ENCODE results near the gene CACNA2D3. TPM values are rescaled to one million over a fixed set of nuclear protein-coding genes. Genes with fewer than 3 reads are reported as not detected.

Gene CACNA2D3
- total RNA-seq, 2 donors from 2014 or later, result 0.97 TPM; not detected in 1

DNA sequence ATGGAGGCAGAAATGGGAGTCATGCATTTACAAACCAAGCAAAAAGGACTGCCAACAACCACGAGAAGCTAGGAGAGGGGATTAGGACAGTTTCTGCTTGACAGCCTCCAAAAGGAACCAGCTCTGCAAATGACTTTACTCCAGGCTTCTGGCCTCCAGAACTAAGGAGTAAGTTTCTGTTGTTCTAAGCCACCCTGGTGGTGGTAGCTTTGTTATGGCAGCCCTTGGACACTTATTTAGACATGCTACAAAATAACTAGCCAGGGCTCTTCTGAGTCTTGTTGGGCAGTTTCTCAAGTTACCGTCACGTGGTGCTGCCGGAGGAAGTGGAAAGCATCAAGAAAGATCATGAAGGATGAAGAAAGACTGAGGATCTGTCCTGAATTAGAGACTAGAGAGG, 419.0 kb downstream of the CACNA2D3 start:
- H3K36me3 Mint-ChIP-seq (ENCODE audit: low read depth), result no peaks in the 10 kb centered on the region
- Histone ChIP-seq H3K27me3 (ENCODE audit: control insufficient read depth, insufficient read depth, low read length, poor library complexity, severe bottlenecking) (no peaks in the 10 kb centered on the region), H3K9ac (ENCODE audit: extremely low read depth, low read length, poor library complexity, severe bottlenecking) (no peak overlapping the region), H3K4me3 (ENCODE audit: low read length) (no peak overlapping the region), H3K4me1 (ENCODE audit: control insufficient read depth, insufficient read depth, low read length) (no peaks in the 10 kb centered on the region), H3K36me3 (ENCODE audit: control insufficient read depth, insufficient read depth, low read length) (no peaks in the 10 kb centered on the region), H3K27ac (ENCODE audit: low read depth, low read length) (no peak overlapping the region), H3K9me3 (ENCODE audit: control insufficient read depth, low read length) (no peaks in the 10 kb centered on the region)
- H3K27me3 Mint-ChIP-seq (ENCODE audit: insufficient read depth), result peaks cover 3% of the 10 kb centered on the region
- H3K4me3 Mint-ChIP-seq, result no peak overlapping the region
- peaks cover 2% of the 10 kb centered on the region for H3K4me1 Mint-ChIP-seq
- DNase-seq, result no peak
- 97 to 98% methylated on average over 4 of the region's 4 CpGs for WGBS, 2 experiments (ENCODE audit: insufficient coverage in 1 of 2, insufficient read length in 1 of 2)
- TF ChIP-seq, protein P1, sequence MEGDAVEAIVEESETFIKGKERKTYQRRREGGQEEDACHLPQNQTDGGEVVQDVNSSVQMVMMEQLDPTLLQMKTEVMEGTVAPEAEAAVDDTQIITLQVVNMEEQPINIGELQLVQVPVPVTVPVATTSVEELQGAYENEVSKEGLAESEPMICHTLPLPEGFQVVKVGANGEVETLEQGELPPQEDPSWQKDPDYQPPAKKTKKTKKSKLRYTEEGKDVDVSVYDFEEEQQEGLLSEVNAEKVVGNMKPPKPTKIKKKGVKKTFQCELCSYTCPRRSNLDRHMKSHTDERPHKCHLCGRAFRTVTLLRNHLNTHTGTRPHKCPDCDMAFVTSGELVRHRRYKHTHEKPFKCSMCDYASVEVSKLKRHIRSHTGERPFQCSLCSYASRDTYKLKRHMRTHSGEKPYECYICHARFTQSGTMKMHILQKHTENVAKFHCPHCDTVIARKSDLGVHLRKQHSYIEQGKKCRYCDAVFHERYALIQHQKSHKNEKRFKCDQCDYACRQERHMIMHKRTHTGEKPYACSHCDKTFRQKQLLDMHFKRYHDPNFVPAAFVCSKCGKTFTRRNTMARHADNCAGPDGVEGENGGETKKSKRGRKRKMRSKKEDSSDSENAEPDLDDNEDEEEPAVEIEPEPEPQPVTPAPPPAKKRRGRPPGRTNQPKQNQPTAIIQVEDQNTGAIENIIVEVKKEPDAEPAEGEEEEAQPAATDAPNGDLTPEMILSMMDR (conservative IDR thresholded peaks at IDR 0.05), result no peak
- no peaks in the 10 kb centered on the region for H3K9me3 Mint-ChIP-seq
- H3K27ac Mint-ChIP-seq, result no peak overlapping the region

DNA sequence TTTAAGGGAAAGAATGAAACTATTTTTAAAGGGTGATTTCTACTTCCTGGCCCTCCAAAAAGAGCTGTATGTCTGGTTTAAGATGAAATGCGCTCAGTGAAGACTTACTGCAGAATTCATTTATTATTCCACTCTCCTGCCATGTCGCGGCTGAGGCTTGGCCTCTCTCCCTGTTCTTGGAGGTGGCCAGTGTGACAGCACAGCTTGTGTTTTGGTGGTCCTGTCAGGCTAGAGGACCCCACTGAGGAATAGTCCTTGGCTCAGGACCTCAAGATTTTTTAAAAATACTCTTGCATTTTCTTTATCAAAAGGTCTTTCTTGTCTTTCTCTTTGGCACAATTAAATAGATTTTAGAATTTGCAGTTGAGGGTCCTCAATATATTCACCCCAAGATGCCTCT, 421.1 kb downstream of the CACNA2D3 start:
- Mint-ChIP-seq H3K27me3 (ENCODE audit: insufficient read depth) (peaks cover 1% of the 10 kb centered on the region), H3K4me1 (no peaks in the 10 kb centered on the region), H3K9me3 (no peaks in the 10 kb centered on the region), H3K4me3 (no peak overlapping the region), H3K27ac (no peak overlapping the region), H3K36me3 (ENCODE audit: low read depth) (no peaks in the 10 kb centered on the region)
- no peak for DNase-seq
- 25 to 39% methylated on average over 2 to 3 of the region's 3 CpGs for WGBS, 2 experiments (ENCODE audit: insufficient coverage in 1 of 2, insufficient read length in 1 of 2)
- TF ChIP-seq, protein P1 (conservative IDR thresholded peaks at IDR 0.05), result no peak
- H3K4me1 ChIP-seq (ENCODE audit: control insufficient read depth, insufficient read depth, low read length), result no peaks in the 10 kb centered on the region
- H3K4me3 ChIP-seq (ENCODE audit: low read length), result no peak overlapping the region
- no peaks in the 10 kb centered on the region for H3K36me3 ChIP-seq (ENCODE audit: control insufficient read depth, insufficient read depth, low read length)
- no peaks in the 10 kb centered on the region for H3K9me3 ChIP-seq (ENCODE audit: control insufficient read depth, low read length)
- H3K9ac ChIP-seq (ENCODE audit: extremely low read depth, low read length, poor library complexity, severe bottlenecking), result no peak overlapping the region
- H3K27ac ChIP-seq (ENCODE audit: low read depth, low read length), result no peak overlapping the region
- H3K27me3 ChIP-seq (ENCODE audit: control insufficient read depth, insufficient read depth, low read length, poor library complexity, severe bottlenecking), result no peaks in the 10 kb centered on the region

DNA sequence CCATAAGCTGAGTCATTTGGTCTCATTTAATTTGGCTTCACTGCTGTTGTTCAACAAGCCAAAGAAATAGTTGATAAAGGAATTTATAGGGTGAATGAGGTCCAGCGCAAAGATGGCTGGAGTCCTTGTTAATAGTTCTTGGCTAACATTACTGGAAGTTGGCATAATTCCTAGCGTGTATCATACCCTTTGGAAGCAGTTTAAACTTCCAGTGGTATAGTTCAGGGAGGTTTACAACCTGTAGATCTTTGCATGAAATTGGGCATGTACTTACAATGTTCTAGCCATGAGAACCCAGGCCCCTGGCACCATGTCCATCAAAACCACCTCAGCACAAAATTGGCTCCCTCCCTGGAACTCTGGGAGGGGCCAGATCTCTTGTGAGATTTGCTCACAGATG, 424.7 kb downstream of the CACNA2D3 start:
- Mint-ChIP-seq H3K4me1 (no peaks in the 10 kb centered on the region), H3K27me3 (ENCODE audit: insufficient read depth) (peaks cover 5% of the 10 kb centered on the region), H3K4me3 (no peak overlapping the region), H3K36me3 (ENCODE audit: low read depth) (no peaks in the 10 kb centered on the region), H3K27ac (no peak overlapping the region), H3K9me3 (no peaks in the 10 kb centered on the region)
- TF ChIP-seq, protein P1 (conservative IDR thresholded peaks at IDR 0.05), result no peak
- H3K4me3 ChIP-seq (ENCODE audit: low read length), result no peak overlapping the region
- DNase-seq, result no peak
- H3K27ac ChIP-seq (ENCODE audit: low read depth, low read length), result no peak overlapping the region
- H3K9me3 ChIP-seq (ENCODE audit: control insufficient read depth, low read length), result no peaks in the 10 kb centered on the region
- H3K36me3 ChIP-seq (ENCODE audit: control insufficient read depth, insufficient read depth, low read length), result no peaks in the 10 kb centered on the region
- no peaks in the 10 kb centered on the region for H3K27me3 ChIP-seq (ENCODE audit: control insufficient read depth, insufficient read depth, low read length, poor library complexity, severe bottlenecking)
- WGBS, 2 experiments (ENCODE audit: insufficient coverage in 1 of 2, insufficient read length in 1 of 2), result 90% methylated on average over 2 of the region's 2 CpGs
- H3K9ac ChIP-seq (ENCODE audit: extremely low read depth, low read length, poor library complexity, severe bottlenecking), result no peak overlapping the region
- no peaks in the 10 kb centered on the region for H3K4me1 ChIP-seq (ENCODE audit: control insufficient read depth, insufficient read depth, low read length)

All from endodermal cell (in vitro differentiated cells).